Endothelial cell of hepatic sinusoid (primary cell): Measurements from ENCODE around the gene STRA8.

Source experiments
- in situ Hi-C: cut with HindIII; loops from 2 replicates; pipeline ENCODE4 v1.10.0; 2017; ENCODE audit warnings: low sequenced_read_pairs

STRA8 gene

DNA sequence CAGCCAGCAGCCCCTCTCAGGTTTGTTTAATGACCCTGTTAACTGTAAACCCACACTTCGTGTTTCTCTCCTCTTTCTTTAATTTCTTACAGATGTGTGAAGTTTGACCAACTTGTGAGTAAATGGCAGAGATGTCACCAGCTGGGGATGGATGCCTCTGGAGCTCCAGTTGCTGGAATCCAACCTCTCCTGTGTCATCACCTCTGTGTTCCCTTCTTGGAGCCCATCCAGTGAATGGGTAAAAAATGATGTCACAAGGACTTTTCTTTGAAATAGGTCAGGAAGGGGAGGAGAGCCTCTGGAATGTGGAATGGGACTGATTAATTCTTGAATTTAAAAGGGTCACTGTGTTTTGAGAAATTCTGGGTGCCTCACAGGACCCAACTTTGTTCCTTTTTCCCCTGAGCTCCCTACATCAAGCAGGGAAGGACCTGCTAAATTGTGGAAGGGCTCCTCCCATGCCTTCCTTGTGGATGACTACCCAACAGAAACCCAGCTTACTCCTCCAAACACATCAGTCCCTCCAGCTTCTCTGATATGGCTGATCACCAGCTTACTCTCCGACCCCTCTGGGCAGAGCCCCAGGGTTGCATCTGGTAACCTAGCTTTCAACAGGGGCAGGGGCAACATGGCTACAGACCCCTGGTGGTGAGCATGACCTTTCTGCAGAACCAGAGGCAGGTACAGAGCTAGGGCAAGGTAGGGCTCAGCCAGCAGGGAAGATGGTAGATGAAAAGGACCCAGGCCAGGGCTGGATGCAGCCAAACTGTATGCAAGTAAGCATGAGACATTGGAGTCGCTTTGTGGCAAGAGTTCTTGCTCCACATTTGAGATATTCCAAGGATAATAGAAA, 67.5 kb downstream of the STRA8 start:
- in situ Hi-C loops = no loop called here
